Measurements from ENCODE around the gene CYP3A7. TPM values are rescaled to one million over a fixed set of nuclear protein-coding genes. Genes with fewer than 3 reads are reported as not detected.
"Not testable (repeated sequence)": the region's sequence is repeated elsewhere in the genome, so short reads cannot be mapped to it uniquely, and the experiment has no call there.

Gene CYP3A7
- total RNA-seq, 1 experiment from 2014 or later: 0.71 TPM

DNA sequence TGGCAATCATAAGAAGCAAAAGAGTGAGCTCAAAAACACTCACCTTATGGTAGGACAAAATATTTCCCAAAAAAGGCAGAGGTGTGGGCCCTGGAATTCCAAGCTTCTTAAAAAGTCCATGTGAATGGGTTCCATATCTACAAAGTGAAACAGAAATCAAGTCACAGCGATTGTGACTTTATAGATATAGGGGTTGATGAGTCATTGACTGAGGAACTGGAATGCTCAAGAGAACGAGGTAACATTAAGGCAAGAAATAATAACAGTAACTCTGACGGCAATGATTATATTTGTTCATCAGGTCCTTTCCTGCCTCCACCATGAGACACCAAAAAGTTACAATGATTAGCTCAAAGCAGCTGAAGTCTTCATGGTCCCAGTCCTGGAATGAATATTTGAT lies 45.0 kb upstream of the CYP3A7 start:
- Mint-ChIP-seq H3K36me3 (ENCODE audit: insufficient read depth, unreplicated experiment) (no peaks in the 10 kb centered on the region), H3K27ac (ENCODE audit: unreplicated experiment) (no peak overlapping the region), H3K9me3 (ENCODE audit: low read depth, unreplicated experiment) (no peaks in the 10 kb centered on the region), H3K4me1 (ENCODE audit: low read depth, unreplicated experiment) (no peaks in the 10 kb centered on the region), H3K4me3 (ENCODE audit: low read depth, unreplicated experiment) (no peak overlapping the region), H3K27me3 (ENCODE audit: unreplicated experiment) (no peaks in the 10 kb centered on the region)
- no peak for DNase-seq
- TF ChIP-seq, protein P1, sequence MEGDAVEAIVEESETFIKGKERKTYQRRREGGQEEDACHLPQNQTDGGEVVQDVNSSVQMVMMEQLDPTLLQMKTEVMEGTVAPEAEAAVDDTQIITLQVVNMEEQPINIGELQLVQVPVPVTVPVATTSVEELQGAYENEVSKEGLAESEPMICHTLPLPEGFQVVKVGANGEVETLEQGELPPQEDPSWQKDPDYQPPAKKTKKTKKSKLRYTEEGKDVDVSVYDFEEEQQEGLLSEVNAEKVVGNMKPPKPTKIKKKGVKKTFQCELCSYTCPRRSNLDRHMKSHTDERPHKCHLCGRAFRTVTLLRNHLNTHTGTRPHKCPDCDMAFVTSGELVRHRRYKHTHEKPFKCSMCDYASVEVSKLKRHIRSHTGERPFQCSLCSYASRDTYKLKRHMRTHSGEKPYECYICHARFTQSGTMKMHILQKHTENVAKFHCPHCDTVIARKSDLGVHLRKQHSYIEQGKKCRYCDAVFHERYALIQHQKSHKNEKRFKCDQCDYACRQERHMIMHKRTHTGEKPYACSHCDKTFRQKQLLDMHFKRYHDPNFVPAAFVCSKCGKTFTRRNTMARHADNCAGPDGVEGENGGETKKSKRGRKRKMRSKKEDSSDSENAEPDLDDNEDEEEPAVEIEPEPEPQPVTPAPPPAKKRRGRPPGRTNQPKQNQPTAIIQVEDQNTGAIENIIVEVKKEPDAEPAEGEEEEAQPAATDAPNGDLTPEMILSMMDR (IDR thresholded peaks at IDR 0.05; ENCODE audit: unreplicated experiment): no peak
- CTCF ChIA-PET: no interaction called here
- intact Hi-C loops (cut with micrococcal nuclease; ENCODE audit: unreplicated experiment): no loop called here
- BruUV-seq (replicated peaks): no TSS peak

DNA sequence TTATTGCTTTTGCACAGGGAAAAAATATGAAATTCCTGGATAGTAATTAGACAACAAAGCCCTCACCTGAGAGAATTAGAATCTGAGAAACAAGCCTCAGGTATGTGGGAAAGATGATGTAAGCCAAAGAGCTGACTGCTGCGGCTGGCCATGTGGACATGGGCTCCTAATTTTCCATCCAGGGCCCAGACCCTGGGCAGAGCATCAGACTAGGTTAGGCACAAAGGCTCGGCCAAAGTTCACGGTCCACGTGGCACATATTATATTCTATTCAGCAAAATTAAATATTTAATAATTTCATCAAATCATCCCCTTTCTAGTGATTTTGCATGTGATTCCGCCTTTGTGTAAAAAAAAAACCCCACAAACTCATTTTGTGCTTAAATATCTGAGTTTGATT lies 43.9 kb upstream of the CYP3A7 start:
- intact Hi-C loops (cut with micrococcal nuclease; ENCODE audit: unreplicated experiment): no loop called here
- Mint-ChIP-seq H3K36me3 (ENCODE audit: insufficient read depth, unreplicated experiment) (no peaks in the 10 kb centered on the region), H3K4me1 (ENCODE audit: low read depth, unreplicated experiment) (peaks cover 1% of the 10 kb centered on the region), H3K27ac (ENCODE audit: unreplicated experiment) (no peak overlapping the region), H3K27me3 (ENCODE audit: unreplicated experiment) (no peaks in the 10 kb centered on the region), H3K9me3 (ENCODE audit: low read depth, unreplicated experiment) (no peaks in the 10 kb centered on the region), H3K4me3 (ENCODE audit: low read depth, unreplicated experiment) (no peak overlapping the region)
- no peak for DNase-seq
- CTCF ChIA-PET: no interaction called here
- TF ChIP-seq, protein P1 (IDR thresholded peaks at IDR 0.05; ENCODE audit: unreplicated experiment): no peak
- no TSS peak for BruUV-seq (replicated peaks)

DNA sequence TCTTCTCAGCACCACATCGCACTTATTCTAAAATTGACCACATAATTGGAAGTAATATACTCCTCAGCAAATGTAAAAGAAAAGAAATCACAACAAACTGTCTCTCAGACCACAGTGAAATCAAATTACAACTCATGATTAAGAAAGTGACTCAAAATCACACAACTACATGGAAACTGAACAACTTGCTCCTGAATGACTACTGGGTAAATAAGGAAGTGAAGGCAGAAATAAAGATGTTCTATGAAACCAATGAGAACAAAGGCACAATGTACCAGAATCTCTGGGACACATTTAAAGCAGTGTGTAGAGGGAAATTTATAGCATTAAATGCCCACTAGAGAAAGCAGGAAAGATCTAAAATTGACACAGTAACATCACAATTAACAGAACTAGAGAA lies 38.4 kb upstream of the CYP3A7 start:
- not testable (repeated sequence) for H3K4me3 Mint-ChIP-seq (ENCODE audit: low read depth, unreplicated experiment)

DNA sequence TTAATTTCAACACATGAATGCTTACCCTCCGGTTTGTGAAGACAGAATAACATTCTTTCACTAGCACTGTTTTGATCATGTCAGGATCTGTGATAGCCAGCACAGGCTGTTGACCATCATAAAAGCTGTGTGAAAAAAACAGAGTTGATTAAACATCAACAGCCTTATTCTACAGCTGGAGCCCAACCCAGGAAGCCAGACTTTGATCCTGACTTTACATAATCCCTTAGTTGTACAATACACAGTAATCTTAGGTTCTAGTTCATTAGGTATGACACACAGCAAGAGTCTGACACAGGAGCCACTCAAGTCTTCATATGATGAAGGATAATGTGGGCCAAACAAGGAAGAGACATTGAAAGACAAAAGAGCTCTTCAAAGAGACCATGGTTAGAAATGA lies 37.6 kb upstream of the CYP3A7 start:
- Mint-ChIP-seq H3K36me3 (ENCODE audit: insufficient read depth, unreplicated experiment) (no peaks in the 10 kb centered on the region), H3K4me3 (ENCODE audit: low read depth, unreplicated experiment) (no peak overlapping the region), H3K9me3 (ENCODE audit: low read depth, unreplicated experiment) (peaks cover 2% of the 10 kb centered on the region), H3K4me1 (ENCODE audit: low read depth, unreplicated experiment) (peaks cover 27% of the 10 kb centered on the region), H3K27me3 (ENCODE audit: unreplicated experiment) (no peaks in the 10 kb centered on the region), H3K27ac (ENCODE audit: unreplicated experiment) (peak overlapping the region; percentile 72)
- intact Hi-C loops (cut with micrococcal nuclease; ENCODE audit: unreplicated experiment): no loop called here
- DNase-seq: peak; percentile 5
- BruUV-seq (replicated peaks): no TSS peak
- TF ChIP-seq, protein P1 (IDR thresholded peaks at IDR 0.05; ENCODE audit: unreplicated experiment): no peak
- CTCF ChIA-PET: no interaction called here

More for the DNA sequence above, 38.4 kb upstream of the CYP3A7 start:
- CTCF ChIA-PET; intact Hi-C loops (cut with micrococcal nuclease; ENCODE audit: unreplicated experiment); BruUV-seq (replicated peaks); DNase-seq; H3K36me3 Mint-ChIP-seq (ENCODE audit: insufficient read depth, unreplicated experiment); H3K27me3 Mint-ChIP-seq (ENCODE audit: unreplicated experiment); H3K9me3 Mint-ChIP-seq (ENCODE audit: low read depth, unreplicated experiment): not testable (repeated sequence)
- Mint-ChIP-seq H3K4me1 (ENCODE audit: low read depth, unreplicated experiment) (peaks cover 20% of the 10 kb centered on the region), H3K27ac (ENCODE audit: unreplicated experiment) (peak overlapping the region; percentile 32)

DNA sequence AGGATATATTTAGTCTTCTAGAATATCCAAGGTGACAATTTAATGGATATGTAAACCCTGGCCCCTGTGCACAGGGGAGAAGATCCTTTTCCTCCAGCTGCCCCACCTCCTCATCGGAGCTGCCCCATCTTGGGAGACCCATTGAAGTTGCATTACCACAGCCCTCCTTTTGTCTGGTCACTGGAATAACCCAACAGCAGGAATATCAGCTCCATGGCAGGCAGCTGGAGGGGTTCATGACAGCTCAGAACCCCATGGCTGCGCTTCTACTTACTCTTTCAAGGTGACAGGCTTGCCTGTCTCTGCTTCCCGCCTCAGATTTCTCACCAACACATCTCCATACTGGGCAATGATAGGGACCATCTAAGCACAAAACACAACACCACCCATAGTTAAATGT lies 34.5 kb upstream of the CYP3A7 start:
- H3K4me3 Mint-ChIP-seq (ENCODE audit: low read depth, unreplicated experiment); BruUV-seq (replicated peaks); DNase-seq; H3K27me3 Mint-ChIP-seq (ENCODE audit: unreplicated experiment); intact Hi-C loops (cut with micrococcal nuclease; ENCODE audit: unreplicated experiment); H3K9me3 Mint-ChIP-seq (ENCODE audit: low read depth, unreplicated experiment); CTCF ChIA-PET; H3K36me3 Mint-ChIP-seq (ENCODE audit: insufficient read depth, unreplicated experiment); H3K27ac Mint-ChIP-seq (ENCODE audit: unreplicated experiment): not testable (repeated sequence)
- H3K4me1 Mint-ChIP-seq (ENCODE audit: low read depth, unreplicated experiment): peaks cover 35% of the 10 kb centered on the region
